NCI-H748 (cell line): ENCODE results near the gene PGBD5.

Experiments
- DNase-seq: peaks from one replicate; lab custom pipeline; 2025; ENCODE audit not compliant: unreplicated experiment; lab: John Stamatoyannopoulos, UW

The PGBD5 gene

GRCh38 chr1:230283678-230284077, 142.5 kb downstream of the PGBD5 start:
- DNase-seq: no peak

DNA sequence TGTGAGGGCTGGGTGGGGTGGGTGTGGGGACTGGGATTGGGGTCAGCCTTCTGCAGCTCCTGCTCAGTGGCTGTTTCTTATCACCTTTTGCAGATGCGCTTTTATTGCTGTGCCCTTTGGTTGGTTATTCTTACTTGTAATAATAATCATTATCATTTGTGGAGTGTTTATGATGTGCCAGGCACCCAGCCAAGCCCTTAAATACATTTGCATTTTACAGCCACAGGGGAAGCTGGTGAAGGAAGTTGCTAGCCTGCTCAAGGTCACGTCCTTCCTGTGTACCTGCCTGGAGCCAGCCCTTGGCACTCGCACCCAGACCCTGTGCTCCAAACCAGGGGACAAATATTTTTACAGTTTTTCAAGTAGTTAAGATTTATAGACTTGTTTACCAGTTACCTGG, 144.0 kb downstream of the PGBD5 start:
- peak; percentile 61 for DNase-seq

- no peak for DNase-seq
These were observed 144.6 kb downstream of the PGBD5 start for GRCh38 chr1:230281556-230281955.

GRCh38 chr1:230280906-230281413, 145.2 kb downstream of the PGBD5 start:
- no peak for DNase-seq

DNA sequence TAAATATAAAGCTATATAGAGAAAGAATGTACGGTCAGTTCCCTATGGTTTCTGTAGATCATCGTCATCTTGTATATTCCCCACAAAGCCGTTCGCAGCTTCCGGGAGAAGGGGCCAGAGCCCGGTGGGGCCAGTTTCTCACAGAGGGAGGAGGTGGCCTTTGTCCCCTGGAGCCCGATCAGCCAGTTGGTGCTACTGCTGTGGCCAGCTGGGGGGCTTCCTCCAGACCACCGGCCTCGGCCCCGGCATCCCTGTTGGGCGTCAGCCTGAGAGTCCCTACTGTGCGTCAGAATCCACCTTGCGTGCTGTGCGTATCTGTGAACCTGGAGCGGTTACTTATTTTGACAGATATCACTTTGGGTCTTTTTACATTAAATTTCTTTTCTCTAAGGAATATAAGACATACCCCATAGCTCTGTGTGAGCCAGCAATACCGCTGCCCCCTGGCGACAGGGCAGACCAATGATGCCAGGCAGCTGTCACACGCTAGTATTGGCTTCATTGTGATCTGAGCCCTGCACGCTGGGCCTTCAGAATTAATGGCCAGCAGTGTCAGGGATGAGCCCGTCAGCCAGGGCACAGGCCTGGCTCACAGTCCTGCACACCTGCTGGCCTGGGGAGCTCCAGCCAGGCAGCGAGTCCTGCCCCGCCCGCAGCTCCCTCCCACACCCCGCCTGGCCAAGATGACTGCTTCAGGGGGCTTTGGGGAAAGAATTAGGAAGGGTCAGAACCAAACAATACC, 145.9 kb downstream of the PGBD5 start:
- no peak for DNase-seq

DNA sequence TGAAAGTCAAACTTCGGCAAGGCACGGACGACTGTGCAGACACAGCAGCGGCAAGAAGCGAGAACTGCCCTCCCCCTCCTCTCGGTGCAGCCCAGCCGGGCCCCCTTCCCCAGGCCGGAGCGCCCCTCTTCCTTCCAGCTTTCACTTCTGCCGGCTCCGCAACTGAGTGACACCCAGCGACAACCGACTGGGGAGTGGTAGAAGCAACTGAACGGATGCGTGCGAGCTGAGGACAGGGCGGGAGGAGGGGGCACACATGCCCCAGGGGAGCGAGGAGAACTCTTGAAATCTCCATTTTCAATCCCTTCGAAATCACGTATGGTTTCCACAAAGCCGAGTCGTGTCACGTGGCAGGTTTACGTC, 146.6 kb downstream of the PGBD5 start:
- DNase-seq: no peak

DNA sequence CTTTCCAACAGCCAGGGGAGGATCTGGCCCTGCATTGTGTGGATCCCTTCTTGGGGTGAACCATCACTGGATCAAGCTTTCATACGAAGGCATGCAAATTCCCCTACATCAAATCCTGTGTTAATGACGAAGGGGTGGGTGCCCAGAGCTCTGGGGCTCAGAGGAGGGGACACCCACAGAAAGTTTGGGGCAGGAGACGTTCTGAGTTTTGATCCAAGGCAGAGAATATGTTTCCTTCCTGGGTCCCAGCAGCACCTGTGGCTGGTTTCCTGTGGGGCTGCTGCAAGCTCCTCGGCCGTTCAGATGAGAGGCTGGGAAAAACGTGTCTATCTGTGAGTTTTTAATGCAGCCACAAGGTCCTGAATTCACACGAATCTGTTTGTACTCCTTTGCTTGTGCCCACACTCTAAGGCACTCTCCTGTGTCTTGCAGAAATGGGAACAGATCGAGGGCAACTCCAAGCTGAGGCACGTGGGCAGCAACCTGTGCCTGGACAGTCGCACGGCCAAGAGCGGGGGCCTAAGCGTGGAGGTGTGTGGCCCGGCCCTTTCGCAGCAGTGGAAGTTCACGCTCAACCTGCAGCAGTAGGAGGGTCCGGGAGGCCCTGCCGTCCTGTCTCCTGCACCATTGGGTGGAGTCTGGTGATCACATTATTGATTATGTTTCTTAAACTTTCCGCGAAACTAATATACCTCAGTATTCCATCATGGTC, 147.1 kb downstream of the PGBD5 start:
- no peak for DNase-seq

DNA sequence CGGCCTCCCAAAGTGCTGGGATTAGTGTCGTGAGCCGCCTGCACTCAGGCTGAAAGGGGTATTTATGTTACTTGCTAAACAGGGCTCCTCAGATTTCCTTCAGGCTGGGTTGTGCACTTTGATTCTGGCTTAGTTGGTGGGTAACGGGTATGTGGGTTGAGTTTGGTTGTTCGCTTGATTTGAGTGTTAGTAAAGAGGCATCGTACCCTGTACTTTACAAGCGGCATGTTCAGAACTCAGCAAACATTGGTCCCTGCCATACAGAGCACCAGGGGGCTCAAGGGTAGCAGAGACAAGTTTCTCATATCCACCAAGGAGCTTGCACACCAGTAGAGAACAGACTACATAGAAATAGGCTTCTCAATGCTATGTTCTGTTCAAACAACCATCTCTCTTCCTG, 147.8 kb downstream of the PGBD5 start:
- no peak for DNase-seq

GRCh38 chr1:230277201-230278025, 148.7 kb downstream of the PGBD5 start:
- peak; percentile 42 for DNase-seq

DNA sequence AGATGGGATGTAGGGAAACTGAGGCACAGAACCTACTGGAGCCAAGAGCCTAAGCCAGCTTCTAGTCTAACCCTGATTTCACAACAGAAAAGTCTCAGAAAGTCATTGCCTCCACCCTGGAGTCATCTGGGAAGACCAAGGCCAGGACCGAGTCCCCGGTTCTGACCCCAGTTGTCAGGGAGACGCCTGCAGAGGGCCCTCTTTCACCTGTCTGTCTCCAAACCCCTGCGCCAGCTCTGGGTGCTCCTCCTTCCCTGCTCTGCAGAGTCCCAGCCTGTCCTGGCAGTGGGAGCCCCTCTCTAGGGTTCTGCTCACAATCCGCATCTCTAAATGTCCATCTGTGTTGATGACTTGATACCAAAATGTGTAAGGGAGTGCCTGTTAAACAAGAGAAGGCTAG, 149.7 kb downstream of the PGBD5 start:
- no peak for DNase-seq

GRCh38 chr1:230274254-230274653, 151.9 kb downstream of the PGBD5 start:
- no peak for DNase-seq

DNA sequence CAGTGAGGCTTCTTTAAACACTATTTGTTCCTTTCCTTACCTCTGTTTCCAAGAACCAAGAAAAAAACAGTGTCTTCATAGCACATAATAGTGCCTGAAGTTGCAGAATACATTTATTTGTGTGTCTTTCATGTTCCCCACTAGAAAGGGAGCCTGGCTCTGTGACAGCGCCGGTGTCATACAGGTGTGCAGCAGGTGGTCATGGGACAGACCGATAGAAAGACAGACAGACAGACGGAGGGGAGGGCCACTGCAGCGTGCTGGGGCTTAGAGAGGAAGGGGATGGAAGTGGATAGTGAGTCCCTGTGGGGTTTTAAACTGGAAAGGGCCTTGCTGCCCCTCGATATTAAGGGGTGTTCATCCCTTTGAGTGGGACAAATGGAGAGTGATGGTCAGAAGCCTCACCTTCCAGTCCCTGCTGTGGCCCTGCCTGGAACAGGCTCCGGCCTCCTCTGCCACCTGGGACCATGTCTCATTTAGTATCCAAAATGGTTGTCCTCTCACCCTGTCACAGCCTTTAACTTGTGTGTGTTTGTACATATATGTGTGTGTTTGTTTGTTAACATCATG, 152.9 kb downstream of the PGBD5 start:
- DNase-seq: no peak

DNA sequence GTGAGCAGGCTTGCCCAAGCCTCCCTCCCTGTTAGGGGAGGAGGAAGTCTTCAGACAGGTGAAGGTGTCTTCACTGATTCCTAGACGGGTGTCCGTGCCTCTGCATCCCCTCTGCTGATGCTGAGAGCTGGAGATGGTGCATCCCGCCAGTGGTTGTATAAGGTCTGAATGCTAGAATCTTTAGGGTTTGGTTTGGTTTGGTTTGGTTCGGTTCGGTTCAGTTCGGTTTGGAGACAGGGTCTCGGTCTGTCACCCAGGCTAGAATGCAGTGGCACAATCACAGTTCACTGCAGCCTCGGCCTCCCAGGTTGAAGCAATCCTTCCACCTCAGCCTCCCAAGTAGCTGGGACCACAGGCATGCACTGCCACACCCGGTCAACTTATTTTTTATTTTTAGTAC, 153.6 kb downstream of the PGBD5 start:
- DNase-seq: no peak

DNA sequence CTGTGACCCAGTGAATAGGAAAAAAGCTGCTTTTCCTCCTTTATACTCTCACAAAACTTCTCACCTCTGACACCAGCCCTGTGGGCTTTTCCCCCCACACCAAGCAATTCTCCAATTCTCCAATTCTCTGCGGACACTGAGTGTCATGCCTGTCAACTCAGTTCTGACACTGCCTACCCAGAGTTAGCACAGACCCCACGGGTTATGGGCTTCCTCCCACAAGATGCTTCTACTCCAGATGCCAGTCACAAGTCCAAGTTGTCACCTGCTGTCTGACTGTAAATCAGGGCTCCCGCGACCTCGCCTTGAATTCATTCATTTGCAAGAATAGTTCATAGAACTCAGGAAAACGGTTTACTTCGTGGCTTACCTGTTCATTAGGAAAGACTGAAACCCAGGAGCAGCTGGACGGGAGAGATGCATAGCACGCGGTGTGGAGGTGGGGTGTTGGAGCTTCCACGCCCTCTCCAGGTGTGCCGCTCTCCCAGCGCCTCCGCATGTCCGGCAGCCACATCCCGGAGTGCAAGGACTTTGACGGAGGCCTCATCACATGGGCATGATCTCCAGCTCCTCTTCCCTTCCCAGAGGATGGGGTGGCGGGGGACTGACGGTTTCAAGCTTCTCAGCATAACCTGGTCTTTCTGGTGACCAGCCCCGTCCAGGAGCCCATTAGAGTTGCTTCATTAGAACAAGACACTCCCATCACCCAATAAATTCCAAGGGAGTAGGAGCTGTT, 154.7 kb downstream of the PGBD5 start:
- DNase-seq: peak; percentile 27

GRCh38 chr1:230270559-230271281, 155.4 kb downstream of the PGBD5 start:
- DNase-seq: peak; percentile 95

DNA sequence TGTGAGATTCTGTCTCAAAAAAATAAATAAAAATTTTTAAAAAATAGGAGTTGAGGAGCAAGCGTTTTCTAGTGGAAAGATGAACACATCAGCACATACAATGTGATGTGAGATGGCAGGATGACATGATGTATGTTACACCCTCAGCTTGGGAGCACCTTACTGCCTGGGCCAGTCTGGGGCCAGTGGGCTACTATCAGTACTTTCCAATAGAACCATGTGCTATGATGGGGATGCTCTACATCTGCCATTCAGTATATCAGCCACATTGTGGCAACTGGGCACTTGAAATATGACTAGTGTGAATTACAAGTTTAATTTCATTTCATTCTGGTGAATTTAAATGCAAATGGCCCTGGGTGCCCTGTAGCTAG, 156.0 kb downstream of the PGBD5 start:
- no peak for DNase-seq

DNA sequence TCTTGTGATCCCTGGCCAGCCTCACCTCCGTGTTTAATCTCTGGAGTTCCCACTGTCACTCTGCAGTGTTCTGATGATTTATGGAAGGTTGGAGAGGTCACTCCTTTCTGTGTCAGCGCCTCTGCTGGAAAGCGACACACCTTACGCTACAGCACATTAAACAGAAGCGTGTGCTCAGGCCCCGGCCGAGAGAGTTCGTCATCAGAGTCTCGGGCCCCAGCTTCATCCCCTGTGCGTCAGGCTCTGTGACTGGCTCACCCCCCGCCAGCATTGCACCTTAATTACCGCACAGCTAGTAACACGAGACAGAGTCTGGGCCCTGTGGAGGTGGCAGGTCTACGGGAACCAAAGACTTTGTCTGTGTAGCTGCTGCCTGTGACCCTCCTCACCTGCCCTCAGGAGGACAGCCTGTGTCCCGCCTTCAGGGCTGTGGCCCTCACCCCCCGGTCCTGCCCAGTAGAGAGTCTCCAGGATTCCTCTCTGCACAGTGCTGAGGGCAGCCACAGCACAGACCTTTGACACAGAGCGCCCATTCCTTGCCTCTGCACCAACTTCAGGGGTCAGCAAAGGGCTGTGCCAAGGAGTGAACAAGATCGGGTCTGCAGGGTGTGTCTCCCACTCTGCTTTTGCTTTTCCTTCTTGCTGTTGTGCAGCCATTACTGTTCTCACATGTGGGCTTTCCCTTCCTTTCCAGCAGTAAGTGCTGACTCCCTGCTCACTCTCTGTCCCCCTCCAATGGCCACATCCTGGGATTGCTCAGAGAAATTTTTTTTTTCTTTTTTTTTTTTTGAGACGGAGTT, 157.6 kb downstream of the PGBD5 start:
- peak; percentile 70 for DNase-seq

DNA sequence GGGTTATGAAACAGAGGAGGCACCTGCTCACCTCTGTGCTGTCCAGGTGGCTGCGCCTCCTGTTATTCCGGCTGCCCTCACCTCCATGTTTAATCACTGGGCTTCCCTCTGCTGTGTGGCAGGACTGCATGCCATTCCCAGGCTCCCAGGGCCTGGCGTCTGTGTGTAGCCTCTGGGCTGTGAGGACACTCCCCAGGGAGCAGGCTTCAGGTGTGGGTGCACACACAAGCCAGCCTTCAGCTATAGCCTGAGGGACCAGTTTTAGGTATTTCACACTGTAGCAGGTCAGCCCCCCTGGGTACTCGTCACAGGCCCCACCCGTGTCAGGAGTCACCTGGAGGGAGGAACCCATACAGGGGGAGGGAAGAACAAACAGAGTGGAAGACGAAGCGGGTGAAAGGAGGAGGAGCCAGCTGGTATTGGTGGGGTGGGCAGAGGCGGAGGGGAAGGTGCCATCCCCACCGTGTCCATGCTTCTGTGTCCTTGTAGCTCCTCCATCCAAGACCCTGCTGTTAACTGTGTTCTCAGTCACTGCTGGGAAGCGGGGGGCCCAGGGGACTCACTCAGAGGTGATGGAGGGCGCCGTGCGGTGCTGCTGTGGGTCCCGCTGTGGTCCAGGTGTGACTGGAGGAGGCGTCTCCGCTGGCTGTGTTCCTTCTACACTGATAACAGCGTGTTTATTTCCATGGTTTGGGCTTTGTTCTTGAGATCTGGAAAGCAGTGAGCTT, 158.6 kb downstream of the PGBD5 start:
- DNase-seq: peak; percentile 71

DNA sequence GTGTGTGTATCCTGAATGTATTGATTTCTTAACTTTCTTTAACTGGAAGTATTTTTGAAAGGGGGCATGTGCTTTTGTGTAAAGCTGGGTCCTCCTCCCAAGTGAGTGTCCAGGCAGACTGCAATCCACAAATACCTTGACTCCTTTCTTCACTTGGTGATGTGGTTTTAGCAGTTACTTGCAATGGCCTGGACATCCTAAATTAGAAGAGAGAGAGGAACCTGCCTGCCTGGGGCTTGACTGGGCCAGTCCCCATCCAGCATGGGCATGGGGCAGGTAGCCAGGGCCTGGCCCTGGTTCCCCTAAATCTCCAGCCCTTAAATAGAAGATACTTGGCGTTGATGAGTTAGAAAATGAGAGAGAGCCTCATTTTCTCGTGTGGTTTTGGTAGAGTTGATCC, 159.7 kb downstream of the PGBD5 start:
- DNase-seq: no peak
